Measurements from ENCODE around the gene DNMBP.
"Not testable (repeated sequence)": the region's sequence is repeated elsewhere in the genome, so short reads cannot be mapped to it uniquely, and the experiment has no call there.

Gene DNMBP

DNA sequence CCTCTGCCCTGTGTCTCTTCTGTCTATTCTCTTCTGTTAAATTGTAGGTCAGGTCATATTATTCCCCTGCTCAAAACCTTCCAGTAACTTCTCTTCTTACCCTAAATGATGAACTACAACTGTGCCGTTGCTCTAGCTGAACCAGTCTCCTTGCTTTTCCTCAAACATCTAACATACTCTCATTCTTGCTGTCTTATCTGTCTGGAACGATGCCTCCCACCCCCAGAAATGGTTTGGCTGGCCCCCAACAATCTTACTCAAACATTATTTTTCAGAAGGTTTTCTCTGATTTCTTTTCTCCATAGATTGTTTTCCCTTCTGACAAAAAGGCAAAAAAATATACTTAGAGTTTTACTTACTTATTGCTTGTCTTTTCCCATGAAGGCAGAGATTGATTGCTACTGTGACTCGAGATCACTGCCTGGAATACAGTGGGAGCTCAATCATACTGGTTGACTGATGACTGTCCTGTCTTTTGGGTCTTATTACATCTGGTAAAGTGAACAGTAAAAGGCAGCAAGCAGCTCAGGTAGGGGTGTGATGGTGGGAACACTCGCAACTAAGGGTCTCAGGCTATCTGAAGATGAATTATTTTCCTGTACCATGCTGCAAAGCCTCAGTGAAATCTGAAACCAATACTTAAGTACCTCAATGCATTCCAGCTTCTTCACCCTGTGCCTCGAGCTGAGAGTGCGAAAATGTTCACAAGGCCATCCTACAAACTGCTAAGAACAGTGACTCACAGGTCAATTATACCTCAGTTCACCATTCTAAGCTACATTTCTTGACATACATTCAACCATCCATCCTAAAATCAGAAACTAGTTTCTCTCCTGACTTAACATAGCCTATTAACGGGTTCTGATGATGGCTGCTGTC lies 67.6 kb downstream of the DNMBP start:
- no peak for DNase-seq

DNA sequence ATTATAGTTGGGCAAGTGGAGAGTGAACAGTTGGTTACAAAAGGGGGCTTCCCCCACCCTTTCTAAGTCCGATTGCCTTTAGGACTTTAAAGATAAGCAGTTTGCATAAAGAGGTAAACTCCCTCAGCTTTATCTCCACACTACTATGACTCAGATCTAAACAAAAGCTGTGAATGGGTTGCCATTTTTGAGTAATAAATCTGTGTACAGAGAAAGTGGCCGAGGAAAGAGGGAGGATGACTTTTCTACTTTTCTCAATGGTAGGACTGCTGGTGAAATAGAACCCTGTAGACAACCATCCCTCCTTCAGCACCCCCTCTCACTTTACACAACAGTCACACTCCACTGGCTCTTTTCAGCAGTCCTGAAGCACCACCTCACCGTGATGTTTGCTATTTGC lies 71.2 kb downstream of the DNMBP start:
- no peak for DNase-seq

DNA sequence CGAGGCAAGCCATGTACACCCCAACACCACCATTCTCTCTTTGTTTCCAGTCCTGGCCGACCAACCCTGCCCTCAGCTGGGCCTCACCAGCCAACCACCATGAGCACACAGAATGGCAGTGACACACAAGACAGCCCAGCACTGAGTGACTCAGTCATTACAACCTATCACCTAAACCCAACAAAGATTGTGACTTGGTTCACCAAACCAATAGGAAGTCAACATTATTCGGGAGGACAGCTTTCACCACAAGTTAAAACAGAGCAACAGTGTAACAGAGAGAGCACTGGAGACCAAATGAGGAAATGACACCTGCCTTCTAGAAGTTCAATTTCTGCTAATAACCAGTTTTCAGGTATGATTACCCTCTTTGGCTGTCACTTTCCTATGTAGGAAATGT lies 72.1 kb downstream of the DNMBP start:
- DNase-seq = no peak

DNA sequence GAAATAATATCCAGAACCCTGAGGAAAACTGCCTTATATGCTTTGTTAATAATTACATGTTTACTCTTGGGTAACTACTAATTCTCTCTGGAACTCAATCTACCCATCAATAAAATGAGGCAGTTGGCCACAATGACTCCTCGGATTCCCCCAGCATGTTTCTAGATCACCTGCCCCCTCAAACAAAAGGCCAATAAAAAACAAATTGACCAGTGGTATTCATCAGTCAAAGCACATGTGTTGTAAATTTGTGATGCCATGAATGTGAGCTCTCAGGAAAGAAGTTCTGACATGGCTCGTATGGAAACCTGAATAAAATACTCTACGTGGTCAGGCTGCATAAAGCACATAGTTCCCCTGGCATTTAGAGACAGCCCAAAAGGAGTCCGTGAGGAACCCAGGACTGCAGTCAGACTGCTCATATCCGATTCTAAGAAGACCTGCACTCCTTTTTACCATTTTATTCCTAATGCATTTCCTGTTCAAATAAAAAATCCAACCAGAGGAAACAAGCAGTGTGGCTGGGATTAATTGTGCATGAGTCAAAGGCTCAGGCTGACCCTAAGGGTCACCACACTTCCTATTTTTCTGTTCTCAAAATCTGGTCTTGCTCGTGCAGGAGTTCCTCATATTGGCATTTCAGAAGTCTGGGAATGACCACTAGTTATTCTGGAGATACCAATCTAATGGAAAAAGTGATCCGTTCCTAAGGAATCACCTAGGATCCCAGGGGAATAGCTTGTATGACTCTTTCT lies 77.4 kb downstream of the DNMBP start:
- DNase-seq = not testable (repeated sequence)

DNA sequence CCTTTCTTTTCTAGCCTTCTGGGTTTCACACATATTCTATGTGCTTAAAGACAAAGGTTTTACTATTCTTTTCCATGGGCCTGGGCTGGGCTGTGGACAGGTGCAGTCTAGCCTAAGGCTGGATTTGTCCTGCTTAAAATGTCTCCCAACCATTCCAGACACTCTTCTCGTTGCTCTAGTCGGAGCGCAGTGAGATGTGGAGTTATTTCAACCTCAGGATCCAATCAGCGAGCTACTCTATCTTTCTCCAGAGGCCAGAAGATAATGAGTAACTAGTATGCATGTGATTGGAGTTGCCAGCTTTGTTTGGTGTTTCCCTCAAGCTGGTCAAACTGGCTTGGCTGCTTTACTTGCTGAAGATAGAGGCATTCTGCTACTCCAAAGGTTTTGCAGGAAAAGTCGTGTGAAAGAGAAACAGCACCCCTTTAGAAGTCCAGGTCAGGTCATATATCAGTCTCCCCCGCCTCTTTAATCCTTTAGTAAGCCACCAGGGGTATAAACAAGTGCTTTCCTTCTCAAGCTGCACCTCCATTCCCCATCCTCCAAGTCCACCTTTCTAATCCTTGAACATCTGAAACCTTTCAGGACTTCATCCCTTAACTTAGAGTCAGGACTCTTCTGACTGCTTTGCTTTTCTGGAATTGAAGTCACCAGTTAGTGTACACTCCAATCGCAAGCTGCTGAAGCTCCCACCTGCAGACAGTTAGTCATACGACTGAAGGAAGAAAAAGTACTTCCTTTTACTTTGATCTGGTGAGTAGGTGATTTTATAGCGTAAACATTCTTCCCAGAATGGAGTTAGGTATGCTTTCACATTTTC lies 78.8 kb downstream of the DNMBP start:
- DNase-seq = no peak

DNA sequence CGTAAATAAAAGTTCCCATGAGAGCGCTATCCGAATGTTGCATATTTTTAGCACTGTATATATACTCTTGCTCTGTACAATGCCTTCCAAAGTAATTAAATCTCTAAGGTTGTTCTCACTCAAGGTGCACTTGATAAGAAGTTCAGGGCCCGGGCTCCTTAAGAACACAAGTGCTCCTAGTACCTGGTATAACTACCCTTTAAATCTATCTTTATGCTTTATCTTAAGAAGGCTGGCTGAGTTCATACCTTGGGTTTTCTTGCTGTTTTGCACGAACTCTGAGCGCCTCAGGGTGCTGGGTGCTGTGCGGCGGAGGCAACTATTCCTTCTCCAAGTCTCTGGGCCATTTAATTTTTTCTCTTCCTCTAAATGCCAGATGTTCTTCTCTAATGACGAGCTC lies 80.4 kb downstream of the DNMBP start:
- no peak for DNase-seq

DNA sequence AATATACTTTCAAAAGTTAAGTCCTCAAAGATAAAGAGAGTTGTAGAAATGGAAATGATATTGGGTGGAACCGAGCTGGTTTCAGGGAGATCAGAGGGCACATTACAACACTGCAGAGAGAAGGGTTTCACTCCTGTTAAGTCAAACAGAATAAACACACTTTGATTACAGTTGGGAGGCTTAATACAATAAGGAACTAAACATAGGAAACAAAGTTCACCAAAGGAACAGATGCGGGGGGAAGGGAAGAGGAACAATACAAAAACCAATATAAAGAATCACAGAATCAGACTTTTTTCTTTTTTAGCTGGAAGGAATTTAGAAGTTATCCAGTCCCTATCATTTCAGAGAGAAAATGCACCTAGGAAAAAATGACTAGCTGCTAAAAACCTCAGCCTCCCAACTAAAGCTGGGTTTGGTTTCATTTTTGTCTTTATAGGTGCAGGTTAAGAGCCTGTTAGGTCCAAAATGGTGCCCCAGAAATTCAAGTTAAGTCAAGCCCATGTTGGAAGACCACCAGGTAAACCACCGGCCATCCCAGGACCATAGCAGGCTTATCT lies 81.9 kb downstream of the DNMBP start:
- no peak for DNase-seq

DNA sequence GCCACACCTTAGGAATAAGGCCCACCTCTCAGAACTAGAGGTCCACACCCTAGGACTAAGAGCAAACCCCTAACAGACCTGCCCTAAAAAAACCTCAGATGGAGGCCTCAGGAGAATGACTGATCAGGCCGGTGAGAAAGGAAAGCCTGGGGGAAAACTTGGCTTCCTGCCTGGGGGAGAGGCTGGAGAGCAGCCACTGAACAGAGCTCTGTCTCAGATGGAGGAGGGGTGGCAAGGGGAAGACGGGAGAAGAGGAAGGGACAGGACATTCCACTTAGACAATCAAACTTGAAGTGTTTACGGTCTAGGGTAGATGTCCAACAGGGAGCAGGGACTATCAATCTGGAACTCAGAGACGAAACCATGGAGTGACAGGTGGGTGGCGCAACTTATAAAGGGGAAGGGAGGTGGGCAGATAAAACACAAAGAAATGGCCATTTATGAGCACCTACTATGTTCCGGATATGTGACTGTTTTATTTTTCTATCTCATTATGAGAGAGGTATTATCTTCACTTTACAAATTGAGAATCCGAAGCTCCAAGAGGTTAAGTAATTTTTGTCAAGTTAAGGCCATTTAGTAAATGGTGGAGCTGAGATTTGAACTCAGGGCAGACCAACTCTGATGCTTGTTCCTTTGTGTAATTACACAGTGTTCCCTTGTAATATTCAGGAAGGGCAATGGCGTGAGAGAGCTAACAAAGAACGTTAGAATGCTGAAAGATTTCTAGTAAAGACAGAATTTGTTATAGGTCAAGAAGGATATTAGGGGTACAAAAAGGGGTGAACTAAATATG lies 82.6 kb downstream of the DNMBP start:
- DNase-seq = no peak

DNA sequence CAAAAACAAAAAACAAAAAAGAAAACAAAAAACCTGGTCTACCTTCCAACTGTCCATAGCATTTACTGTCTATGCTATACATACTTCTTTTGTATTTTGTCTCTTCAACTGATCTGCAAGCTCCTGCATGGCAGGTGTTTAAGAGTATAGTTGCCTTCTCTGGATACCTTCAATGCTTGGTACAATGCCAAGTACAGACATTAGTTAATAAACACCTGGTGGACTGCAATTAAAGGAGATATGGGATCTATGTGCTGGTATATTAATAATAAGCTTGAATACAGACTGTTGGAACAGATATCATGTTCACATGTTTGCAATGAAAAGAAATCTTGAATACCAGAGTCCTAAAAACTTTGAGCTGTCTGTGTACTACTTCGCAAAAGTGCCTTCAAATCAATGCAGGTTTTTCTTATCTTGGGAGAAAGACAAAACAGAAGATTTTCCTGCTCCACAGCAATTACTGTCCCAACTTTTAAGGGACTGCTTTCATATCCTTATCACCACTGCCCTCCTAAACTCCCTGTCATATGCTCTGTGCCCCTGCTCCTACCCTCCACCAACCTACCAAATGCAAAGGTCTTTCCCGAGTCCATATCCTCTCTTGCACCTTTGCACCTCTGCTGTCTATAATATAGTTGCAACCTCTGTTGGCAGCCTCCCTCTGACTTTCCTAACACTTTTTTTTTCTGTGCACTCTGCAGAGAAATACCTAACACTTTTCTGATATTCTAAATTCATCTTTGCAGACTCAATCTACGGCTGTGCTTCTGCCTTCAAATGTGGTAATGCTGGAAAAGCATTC lies 85.1 kb downstream of the DNMBP start:
- DNase-seq = no peak

DNA sequence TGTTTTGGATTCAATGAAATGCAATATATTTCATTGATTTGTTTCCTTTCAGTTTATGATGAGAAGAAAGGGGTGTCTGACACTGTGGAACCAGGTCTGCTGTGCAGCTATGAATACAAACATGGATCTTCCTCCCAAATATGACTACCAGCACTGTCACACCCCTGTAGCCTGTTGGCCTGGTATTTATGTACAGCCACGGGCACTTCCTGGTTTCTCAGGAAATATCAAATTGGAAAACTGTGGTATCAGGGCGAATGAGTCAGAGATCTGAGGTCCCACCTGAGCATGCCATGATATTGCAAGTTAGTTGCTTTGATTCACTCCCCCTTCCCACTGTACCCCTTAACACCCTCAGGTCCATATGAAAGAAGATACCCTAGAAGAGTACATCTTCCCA lies 87.8 kb downstream of the DNMBP start:
- DNase-seq = no peak

DNA sequence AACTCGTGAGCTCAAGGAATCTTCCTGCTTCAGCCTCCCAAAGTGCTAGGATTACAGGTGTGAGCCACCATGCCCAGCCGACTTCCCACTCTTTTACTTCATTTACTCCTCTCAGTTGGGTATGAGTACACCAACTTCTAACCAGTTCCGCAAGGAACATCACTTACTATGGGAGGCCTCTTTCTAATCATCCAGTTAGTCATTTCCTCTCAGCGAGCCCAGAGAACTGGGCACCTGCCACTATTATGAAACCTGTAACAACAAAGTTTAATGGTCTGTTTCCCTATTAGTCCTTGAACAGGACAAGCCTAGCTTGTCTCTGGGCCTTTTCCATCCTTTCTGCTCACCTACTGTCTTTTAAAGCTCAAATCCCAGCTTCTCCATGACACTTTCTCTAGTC lies 88.8 kb downstream of the DNMBP start:
- no peak for DNase-seq

DNA sequence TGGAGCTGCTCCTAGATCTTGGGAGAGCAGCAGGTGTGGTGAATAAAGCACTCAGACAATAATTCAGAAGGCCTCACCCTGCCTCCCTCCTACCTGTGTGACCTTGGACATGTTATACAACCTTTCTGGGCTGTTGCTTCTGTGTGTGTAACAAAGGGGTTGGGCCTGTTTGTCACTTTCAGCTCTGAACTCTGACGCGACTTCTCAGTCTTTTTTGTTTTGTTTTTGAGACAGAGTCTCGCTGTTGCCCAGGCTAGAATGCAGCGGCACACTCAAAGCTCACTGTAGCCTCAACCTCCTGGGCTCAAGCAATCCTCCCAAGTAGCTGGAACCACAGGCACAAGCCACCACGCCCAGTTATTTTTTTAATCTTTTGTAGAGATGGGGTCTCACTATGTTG lies 89.3 kb downstream of the DNMBP start:
- no peak for DNase-seq

DNA sequence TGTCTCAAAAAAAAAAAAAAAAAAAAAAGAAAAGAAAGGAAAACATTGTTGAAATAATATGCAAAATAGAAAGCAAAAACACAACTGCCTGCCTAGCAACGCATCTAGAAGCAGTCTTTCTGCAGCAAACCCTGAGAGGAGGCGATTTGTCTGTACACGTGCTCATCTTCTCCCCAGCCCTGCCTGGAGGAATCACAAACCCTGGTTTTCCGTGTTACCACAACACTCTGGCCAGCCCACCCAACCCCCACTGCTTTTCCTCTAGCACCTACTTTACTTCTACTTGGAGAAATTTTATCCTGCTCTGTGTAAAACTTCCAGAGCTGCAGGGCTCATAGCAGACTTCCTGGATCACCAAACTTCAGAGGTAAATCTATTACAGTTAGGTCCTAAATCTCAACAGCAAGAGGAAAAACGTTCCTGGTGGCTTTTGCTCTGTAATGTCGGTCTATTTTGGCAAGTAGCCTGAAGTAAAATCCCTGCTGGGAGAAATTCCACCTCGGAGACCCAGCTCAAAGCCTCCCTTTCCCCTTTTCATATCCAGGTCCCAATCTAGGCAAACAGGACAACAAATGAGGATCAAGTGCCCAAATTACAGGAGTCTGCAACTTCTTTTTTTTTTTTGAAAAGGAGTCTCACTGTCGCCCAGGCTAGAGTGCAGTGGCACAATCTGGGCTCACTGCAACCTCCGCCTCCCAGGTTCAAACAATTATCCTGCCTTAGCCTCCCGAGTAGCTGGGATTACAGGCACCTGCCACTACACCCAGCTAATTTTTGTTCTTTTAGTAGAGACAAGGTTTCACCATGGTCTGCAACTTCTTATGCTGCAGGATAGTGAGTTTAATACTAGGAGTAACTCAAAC lies 91.6 kb downstream of the DNMBP start:
- no peak for DNase-seq

DNA sequence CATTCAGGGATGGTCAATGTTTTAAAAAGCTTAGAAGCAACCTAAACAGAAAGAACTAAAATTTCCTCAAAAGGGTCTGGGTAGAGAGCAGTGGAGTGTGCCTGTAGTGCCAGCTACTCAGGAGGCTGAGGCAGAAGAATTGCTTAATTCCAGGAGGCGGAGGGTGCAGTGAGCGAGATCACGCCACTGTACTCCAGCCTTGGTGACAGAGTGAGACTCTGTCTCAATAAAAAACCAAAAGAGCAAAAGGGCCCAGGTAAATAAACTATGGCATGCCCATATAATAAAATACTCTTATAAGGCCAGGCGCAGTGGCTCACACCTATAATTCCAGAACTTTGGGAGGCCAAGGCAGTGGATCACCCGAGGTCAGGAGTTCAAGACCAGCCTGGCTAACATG lies 93.0 kb downstream of the DNMBP start:
- no peak for DNase-seq

DNA sequence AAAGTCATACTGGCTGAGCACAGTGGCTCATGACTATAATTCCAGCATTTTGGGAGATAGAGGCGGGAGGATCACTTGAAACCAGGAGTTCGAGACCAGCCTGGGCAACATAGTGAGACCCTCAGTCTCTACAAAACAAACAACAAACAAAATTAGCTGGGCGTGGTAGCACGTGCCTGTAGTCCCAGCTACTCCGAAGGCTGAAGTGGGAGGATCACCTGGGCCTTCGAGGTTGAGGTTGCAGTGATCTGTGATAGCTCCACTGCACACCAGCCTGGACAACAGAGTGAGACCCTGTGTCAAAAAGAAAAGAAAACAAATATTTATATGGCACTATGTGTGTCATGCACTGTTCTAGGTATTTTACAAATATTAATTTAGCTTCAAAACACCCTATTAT lies 94.3 kb downstream of the DNMBP start:
- DNase-seq = no peak

DNA sequence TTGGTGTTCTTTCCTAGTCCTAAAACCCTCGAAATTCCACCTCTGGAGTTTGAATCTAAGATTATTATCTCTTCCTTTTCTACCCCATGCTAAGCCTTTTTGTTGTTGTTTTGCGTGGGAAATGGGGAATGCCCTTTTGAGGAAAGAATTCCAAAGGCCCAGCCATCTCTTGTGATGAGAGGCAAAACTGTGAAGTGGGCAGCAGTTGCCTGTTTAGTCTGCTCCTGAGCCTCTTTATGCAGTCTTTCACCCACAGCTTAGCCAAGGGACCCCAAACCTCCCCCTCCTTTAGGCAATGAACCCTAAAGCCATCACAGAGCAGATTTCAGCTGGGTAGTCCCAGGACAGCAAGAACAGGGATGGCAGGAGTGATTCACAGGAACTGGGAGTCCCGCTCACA lies 95.5 kb downstream of the DNMBP start:
- no peak for DNase-seq

DNA sequence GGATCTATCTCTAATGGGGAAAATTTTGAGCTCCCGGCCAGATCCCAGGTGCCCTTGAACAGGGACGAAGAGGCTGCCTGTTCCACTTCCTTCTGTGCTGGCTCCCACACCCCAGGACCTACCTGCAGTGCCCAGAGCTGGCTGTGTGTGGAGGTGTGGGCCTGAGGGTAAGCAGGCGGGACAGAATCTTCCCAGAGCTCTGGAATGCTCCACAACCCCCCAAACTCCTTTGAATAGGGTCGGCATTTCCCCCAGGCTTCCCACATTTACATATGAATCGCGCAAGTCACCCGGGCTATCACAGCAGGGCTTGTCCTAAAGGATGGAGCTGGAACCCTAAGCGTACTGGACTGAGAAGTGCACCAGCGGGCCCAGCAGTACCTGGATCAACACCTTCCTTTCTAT lies 95.9 kb downstream of the DNMBP start:
- DNase-seq = no peak

DNA sequence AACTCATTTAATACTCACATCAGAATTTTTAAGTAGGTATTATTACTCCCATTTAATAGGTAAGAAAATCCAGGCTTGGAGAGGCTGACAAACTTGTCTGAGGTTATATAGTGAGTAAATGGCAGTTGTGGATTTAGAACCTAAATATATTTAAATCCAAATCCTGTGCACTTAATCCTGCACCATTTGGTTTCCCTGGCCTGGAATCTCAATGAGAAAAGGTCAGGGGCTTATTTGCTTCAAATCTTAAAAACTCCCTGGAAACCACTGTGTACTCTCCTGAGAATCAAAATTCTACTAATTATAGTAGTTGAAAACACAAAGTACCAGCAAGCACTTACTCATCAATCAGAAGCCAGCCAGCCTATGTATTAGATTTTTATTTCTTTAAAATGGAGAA lies 97.7 kb downstream of the DNMBP start:
- DNase-seq = no peak

DNA sequence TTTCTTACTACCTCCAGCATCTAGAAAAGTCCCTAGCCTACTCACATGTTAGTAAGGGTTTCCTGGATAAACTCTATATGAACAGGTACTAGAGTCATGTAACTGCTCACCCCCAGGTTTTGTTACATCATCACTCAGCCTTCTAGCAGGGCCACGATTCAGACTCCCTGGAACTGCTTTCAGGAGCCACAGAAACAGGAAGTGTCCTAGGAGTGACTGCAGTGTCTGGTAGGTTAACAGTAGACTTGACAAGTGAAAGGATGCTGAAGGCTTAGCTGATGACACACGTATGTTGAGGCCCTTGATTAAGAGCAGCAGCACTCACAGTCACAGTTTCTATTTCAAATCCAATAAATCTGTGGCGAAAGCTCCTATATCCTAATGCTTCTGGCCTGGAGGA lies 101.2 kb downstream of the DNMBP start:
- no peak for DNase-seq

DNA sequence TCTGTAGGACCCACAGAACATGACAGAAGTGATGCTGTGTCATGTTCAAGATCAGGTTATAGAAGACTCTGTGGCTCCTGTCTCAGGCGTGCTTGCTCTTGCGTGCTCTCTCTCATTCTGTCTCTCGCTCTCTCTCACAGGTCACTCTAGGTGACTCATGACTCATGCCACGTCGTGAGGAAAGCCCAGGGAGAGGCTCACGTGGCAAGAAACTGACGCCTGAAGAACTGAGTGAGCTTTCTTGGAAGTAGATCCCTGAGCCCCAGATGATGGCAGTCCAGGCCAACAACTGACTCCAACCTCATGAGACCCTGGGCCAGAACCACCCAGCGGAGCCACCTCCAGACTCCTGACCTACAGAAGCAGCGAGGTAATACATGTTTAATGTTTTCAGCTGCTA lies 103.3 kb downstream of the DNMBP start:
- DNase-seq = no peak

DNA sequence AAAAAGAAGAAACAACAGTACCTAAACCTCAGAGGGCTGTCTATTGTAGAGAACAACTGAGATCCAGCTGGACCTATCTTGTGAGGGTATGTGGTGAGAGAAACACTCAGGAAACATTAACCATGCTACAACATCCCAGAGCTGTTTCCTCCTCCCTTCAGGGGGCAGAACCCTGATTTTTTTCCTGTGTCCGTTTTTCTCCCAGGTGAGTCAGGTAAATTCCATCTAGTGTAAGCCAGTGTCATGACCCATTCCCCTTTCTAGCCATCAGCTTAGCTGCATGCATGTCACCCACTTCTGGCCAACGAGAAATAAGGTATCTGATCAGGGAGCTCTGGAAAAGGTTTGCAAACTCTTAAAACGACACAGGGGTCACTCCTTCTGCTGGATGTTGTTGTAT lies 103.8 kb downstream of the DNMBP start:
- DNase-seq = no peak
